ENCODE results near the gene HYPK. TPM values are rescaled to one million over a fixed set of nuclear protein-coding genes. Genes with fewer than 3 reads are reported as not detected.

HYPK gene, protein sequence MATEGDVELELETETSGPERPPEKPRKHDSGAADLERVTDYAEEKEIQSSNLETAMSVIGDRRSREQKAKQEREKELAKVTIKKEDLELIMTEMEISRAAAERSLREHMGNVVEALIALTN
- 10 to 100 TPM in 3 of 6 experiments, 1 to 10 TPM in 3; 6.1 to 17.4 (median 9.1) TPM for total RNA-seq
- long read RNA-seq, transcript HYPK-202 (4 exons, 1,051 nt): major isoform, 55 of 56 reads
- long read RNA-seq, partial matches to known transcripts: 0 of 56 reads
- long read RNA-seq, other reads (novel, unspliced or antisense): 0 of 56 reads

DNA sequence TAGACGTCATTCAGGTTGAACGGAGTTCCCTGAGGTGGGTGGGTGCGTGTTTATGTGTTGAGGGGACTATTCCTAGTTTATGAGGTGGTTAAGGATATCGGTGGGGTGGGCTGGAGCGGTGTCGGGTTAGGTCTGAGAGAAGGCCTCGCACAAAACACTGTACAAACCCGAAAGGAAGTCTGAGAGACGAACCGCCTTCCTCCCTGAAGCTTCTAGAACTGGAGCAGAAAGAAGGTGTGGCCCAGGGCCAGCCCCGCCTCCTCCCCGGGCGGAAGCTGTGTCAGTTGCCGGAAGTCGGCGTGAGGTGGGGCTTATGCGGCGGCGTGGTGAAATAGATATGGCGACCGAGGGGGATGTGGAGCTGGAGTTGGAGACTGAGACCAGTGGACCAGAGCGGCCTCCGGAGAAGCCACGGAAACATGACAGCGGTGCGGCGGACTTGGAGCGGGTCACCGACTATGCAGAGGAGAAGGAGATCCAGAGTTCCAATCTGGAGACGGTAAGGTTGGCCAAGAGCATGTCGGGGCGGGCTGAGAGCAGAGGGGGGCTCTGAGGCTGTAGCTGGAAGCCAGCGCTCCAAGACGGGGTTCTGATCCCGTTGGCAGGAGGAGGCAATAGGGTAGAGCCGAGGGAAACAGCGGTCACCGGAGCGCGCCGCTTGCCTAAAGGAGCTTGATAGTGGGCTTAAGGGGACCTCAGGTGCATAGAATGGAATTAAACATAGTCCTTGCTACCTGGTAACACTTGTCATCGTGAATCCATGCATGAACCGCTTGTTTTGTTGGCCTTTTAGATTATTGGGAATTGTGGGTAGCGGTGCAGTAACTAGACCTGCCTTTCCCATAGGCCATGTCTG, at the start of gene HYPK:
Gene HYPK, plus strand, starts transcription at position 314 of the 856 bp plus-strand sequence. Its CDS starts 24 bp downstream, at position 338.
- no peaks in the 10 kb centered on the region for H3K9me3 ChIP-seq
- peaks cover 0 to 28% (median 13%) of the 10 kb centered on the region in 4 donors for H3K36me3 ChIP-seq
- ATAC-seq (peak; percentile 93 to 97 (median 94)), DNase-seq (peak; percentile 93 to 96 (median 95))
- H3K27me3 ChIP-seq: no peaks in the 10 kb centered on the region
- TF ChIP-seq POLR2A (IDR thresholded peaks at IDR 0.05): peak; percentile 57
- TF ChIP-seq, protein P1, sequence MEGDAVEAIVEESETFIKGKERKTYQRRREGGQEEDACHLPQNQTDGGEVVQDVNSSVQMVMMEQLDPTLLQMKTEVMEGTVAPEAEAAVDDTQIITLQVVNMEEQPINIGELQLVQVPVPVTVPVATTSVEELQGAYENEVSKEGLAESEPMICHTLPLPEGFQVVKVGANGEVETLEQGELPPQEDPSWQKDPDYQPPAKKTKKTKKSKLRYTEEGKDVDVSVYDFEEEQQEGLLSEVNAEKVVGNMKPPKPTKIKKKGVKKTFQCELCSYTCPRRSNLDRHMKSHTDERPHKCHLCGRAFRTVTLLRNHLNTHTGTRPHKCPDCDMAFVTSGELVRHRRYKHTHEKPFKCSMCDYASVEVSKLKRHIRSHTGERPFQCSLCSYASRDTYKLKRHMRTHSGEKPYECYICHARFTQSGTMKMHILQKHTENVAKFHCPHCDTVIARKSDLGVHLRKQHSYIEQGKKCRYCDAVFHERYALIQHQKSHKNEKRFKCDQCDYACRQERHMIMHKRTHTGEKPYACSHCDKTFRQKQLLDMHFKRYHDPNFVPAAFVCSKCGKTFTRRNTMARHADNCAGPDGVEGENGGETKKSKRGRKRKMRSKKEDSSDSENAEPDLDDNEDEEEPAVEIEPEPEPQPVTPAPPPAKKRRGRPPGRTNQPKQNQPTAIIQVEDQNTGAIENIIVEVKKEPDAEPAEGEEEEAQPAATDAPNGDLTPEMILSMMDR (IDR thresholded peaks at IDR 0.05): no peak
- H3K27ac ChIP-seq: peak within 1 kb of the TSS; percentile 95 to 99 (median 97)
- intact Hi-C loops (cut with DNase I): no loop called here
- H3K4me3 ChIP-seq: peak within 1 kb of the TSS; percentile 81 to 86 (median 85)
- H3K4me1 ChIP-seq: peaks cover 0 to 8% (median 2%) of the 10 kb centered on the region in 4 donors
- WGBS (ENCODE audit: insufficient coverage, low coverage, low lambda C conversion rate, missing lambda C conversion rate): 13% methylated on average over 26 of the region's 44 CpGs

DNA sequence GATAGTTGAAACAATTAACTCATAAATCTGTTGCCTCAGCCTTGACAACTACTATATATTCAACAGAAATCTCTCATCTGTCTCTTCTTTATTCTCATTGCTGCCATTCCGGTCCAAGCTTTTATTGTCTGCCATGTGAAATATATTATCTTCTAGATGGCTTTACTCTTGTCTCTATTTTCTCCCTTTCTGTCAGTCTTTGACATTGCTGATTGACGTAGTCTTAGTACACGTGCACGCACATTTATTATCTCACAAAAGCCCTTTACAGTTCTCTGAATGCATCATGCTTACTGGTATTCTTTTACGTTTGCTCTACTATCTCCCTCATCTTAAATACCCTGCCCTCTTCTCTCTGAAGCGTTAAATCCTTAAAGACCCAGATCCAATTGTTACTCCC, 48.5 kb upstream of the HYPK start:
- no peak for ATAC-seq
- no peaks in the 10 kb centered on the region for H3K27me3 ChIP-seq
- WGBS (ENCODE audit: insufficient coverage, low coverage, low lambda C conversion rate, missing lambda C conversion rate): 74% methylated on average over 6 of the region's 6 CpGs

DNA sequence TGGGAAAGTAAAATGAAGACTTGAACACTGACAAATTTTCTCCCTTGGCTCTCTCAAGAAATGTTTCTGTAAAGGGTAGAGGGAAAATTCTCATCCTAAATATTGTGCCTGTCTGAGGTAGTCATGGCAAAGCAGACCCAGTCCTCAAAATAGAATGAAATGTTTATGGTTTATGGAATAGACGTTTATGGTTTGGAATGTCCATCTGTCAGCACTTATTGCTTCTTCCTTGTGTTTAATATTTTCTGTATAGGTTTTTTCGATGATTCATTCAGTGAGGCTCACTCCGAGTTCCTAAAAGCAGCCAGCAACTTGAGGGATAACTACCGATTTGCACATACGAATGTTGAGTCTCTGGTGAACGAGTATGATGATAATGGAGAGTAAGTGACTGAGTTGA, 37.6 kb upstream of the HYPK start:
- TF ChIP-seq POLR2A (IDR thresholded peaks at IDR 0.05): no peak
- TF ChIP-seq, protein P1 (IDR thresholded peaks at IDR 0.05): no peak
- 76% methylated on average over 4 of the region's 6 CpGs for WGBS (ENCODE audit: insufficient coverage, low coverage, low lambda C conversion rate, missing lambda C conversion rate)
- DNase-seq: no peak
- no peak overlapping the region for H3K4me3 ChIP-seq
- peaks cover 15 to 100% (median 64%) of the 10 kb centered on the region in 4 donors for H3K36me3 ChIP-seq
- intact Hi-C loops (cut with DNase I): no loop called here
- no peaks in the 10 kb centered on the region for H3K4me1 ChIP-seq
- no peaks in the 10 kb centered on the region for H3K27me3 ChIP-seq
- no peak overlapping the region for H3K27ac ChIP-seq
- ATAC-seq: no peak
- H3K9me3 ChIP-seq: no peaks in the 10 kb centered on the region

More for the DNA sequence above, 48.5 kb upstream of the HYPK start:
- no peak overlapping the region for H3K4me3 ChIP-seq
- intact Hi-C loops (cut with DNase I): no loop called here
- no peaks in the 10 kb centered on the region for H3K9me3 ChIP-seq
- H3K27ac ChIP-seq: no peak overlapping the region
- H3K36me3 ChIP-seq: peaks cover 4 to 34% (median 20%) of the 10 kb centered on the region in 4 donors
- no peak for DNase-seq
- peaks cover 0 to 41% (median 15%) of the 10 kb centered on the region in 4 donors for H3K4me1 ChIP-seq
- TF ChIP-seq, protein P1 (IDR thresholded peaks at IDR 0.05): no peak
- no peak for TF ChIP-seq POLR2A (IDR thresholded peaks at IDR 0.05)

DNA sequence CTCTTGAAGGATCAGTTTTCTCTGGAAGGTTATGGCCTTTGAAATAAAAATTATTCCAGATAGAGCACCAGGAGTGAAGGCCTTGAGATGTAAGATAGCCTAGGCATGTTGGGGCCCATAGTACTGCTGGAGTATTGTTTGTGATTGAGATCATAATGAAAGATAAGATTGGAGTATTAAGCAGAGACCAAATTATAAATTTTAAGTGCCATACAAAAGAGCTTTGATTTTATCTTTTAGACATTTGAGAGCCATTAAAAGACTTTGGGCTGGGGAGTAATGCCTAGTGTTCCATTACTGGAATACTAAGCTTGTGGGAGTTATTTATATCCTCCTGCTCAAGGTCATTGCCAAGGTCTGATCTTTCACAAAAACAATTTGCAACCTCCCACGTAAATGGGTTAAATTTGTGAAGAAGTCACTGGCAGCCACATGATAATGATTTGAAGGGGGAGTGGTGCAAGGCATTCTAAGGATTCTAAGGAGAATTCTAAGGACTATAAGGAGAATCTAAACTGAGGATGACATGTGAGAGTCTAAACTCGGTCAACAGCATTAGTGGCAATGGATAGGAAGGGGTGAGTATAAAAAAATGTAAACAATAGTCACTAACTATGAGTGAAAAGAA, 36.5 kb upstream of the HYPK start:
- no peaks in the 10 kb centered on the region for H3K27me3 ChIP-seq
- no peak for ATAC-seq
- H3K27ac ChIP-seq: no peak overlapping the region
- peaks cover 15 to 100% (median 65%) of the 10 kb centered on the region in 4 donors for H3K36me3 ChIP-seq
- intact Hi-C loops (cut with DNase I): no loop called here
- no peak for TF ChIP-seq POLR2A (IDR thresholded peaks at IDR 0.05)
- H3K4me1 ChIP-seq: no peaks in the 10 kb centered on the region
- WGBS (ENCODE audit: insufficient coverage, low coverage, low lambda C conversion rate, missing lambda C conversion rate): 68% methylated on average over 2 of the region's 2 CpGs
- H3K9me3 ChIP-seq: no peaks in the 10 kb centered on the region
- DNase-seq: no peak
- H3K4me3 ChIP-seq: no peak overlapping the region
